HL-60 (cell line): ENCODE data around the gene RYR2.
A peak's percentile ranks its signal among the peaks of the same experiment; 100 is the strongest.

Experiments
- DNase-seq, 2 experiments: peaks; one replicate each; pipeline ENCODE4 v3.0.0-alpha.2; 2010 to 2020; ENCODE audit warnings: low read depth in 1 of 2, low spot score in 1 of 2
- H3K27ac ChIP-seq: fragments of 250-450 bp; sonication (Bioruptor Pico); replicated peaks from 2 replicates; pipeline ENCODE4 v1.5.1; 2020; ENCODE audit warnings: mild to moderate bottlenecking, moderate library complexity
- H3K27me3 ChIP-seq: fragments of 250-450 bp; sonication (Bioruptor Pico); 2 replicates; pipeline ENCODE4 v1.5.1; 2021; ENCODE audit warnings: mild to moderate bottlenecking, moderate library complexity; ENCODE audit not compliant: insufficient read depth, poor library complexity, severe bottlenecking
- H3K4me3 ChIP-seq: replicated peaks from 2 replicates; pipeline ENCODE4 v1.5.1; 2011; ENCODE audit warnings: mild to moderate bottlenecking, control low read depth, low read length; ENCODE audit not compliant: insufficient read depth
- GABPA ChIP-seq: IDR thresholded peaks from 2 replicates; pipeline ENCODE4 v1.6.1; 2012; ENCODE audit warnings: low read depth
- POLR2AphosphoS5 ChIP-seq: IDR thresholded peaks from 2 replicates; pipeline ENCODE4 v1.6.1; 2012; ENCODE audit warnings: low read depth
- SPI1 ChIP-seq: IDR thresholded peaks from 2 replicates; pipeline ENCODE4 v1.6.1; 2012; ENCODE audit warnings: low read depth, mild to moderate bottlenecking, borderline replicate concordance
- TF ChIP-seq, protein P1 (sequence below): IDR thresholded peaks from 2 replicates; pipeline ENCODE4 v1.6.1; 2012; ENCODE audit warnings: low read depth; ENCODE audit not compliant: insufficient replicate concordance
- TF ChIP-seq, protein P2 (sequence below): IDR thresholded peaks from one replicate; pipeline ENCODE4 v1.5.1; 2011; ENCODE audit warnings: low read length, control low read depth, inconsistent platforms; ENCODE audit not compliant: insufficient read depth

Gene RYR2

GRCh38 chr1:237861944-237862343 is 820.0 kb downstream of the RYR2 start:
- H3K4me3 ChIP-seq = no peak overlapping the region
- H3K27ac ChIP-seq = no peak overlapping the region
- DNase-seq = peak; percentile 51 to 65
- TF ChIP-seq, protein P1, sequence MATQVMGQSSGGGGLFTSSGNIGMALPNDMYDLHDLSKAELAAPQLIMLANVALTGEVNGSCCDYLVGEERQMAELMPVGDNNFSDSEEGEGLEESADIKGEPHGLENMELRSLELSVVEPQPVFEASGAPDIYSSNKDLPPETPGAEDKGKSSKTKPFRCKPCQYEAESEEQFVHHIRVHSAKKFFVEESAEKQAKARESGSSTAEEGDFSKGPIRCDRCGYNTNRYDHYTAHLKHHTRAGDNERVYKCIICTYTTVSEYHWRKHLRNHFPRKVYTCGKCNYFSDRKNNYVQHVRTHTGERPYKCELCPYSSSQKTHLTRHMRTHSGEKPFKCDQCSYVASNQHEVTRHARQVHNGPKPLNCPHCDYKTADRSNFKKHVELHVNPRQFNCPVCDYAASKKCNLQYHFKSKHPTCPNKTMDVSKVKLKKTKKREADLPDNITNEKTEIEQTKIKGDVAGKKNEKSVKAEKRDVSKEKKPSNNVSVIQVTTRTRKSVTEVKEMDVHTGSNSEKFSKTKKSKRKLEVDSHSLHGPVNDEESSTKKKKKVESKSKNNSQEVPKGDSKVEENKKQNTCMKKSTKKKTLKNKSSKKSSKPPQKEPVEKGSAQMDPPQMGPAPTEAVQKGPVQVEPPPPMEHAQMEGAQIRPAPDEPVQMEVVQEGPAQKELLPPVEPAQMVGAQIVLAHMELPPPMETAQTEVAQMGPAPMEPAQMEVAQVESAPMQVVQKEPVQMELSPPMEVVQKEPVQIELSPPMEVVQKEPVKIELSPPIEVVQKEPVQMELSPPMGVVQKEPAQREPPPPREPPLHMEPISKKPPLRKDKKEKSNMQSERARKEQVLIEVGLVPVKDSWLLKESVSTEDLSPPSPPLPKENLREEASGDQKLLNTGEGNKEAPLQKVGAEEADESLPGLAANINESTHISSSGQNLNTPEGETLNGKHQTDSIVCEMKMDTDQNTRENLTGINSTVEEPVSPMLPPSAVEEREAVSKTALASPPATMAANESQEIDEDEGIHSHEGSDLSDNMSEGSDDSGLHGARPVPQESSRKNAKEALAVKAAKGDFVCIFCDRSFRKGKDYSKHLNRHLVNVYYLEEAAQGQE = no peak
- TF ChIP-seq, protein P2, sequence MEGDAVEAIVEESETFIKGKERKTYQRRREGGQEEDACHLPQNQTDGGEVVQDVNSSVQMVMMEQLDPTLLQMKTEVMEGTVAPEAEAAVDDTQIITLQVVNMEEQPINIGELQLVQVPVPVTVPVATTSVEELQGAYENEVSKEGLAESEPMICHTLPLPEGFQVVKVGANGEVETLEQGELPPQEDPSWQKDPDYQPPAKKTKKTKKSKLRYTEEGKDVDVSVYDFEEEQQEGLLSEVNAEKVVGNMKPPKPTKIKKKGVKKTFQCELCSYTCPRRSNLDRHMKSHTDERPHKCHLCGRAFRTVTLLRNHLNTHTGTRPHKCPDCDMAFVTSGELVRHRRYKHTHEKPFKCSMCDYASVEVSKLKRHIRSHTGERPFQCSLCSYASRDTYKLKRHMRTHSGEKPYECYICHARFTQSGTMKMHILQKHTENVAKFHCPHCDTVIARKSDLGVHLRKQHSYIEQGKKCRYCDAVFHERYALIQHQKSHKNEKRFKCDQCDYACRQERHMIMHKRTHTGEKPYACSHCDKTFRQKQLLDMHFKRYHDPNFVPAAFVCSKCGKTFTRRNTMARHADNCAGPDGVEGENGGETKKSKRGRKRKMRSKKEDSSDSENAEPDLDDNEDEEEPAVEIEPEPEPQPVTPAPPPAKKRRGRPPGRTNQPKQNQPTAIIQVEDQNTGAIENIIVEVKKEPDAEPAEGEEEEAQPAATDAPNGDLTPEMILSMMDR = no peak
- TF ChIP-seq SPI1 (peak; percentile 42; the same call in 1 of the 2 replicates), GABPA (peak; percentile 86)
- no peaks in the 10 kb centered on the region for H3K27me3 ChIP-seq

- TF ChIP-seq POLR2AphosphoS5 = no peak
- TF ChIP-seq, protein P2 = no peak
- no peak for TF ChIP-seq GABPA
- TF ChIP-seq, protein P1 = no peak
- no peak for TF ChIP-seq SPI1
- DNase-seq = no peak
- no peaks in the 10 kb centered on the region for H3K27me3 ChIP-seq
Measured at GRCh38 chr1:237863234-237863633, 821.2 kb downstream of the RYR2 start.

GRCh38 chr1:237864338-237865244 is 822.6 kb downstream of the RYR2 start:
- TF ChIP-seq GABPA = no peak
- TF ChIP-seq, protein P2 = peak; percentile 80

More at GRCh38 chr1:237863234-237863633, 821.2 kb downstream of the RYR2 start:
- Histone ChIP-seq H3K27ac (no peak overlapping the region), H3K4me3 (no peak overlapping the region)

More at GRCh38 chr1:237864338-237865244, 822.6 kb downstream of the RYR2 start:
- DNase-seq = peak; percentile 14 to 32
- H3K27me3 ChIP-seq = no peaks in the 10 kb centered on the region
- H3K27ac ChIP-seq = no peak overlapping the region
- H3K4me3 ChIP-seq = peak overlapping the region; percentile 26; the same call in 1 of the 2 replicates
